Measurements from ENCODE around the gene BCL7C.
"Not testable (repeated sequence)": the region's sequence is repeated elsewhere in the genome, so short reads cannot be mapped to it uniquely, and the experiment has no call there.

BCL7C gene

DNA sequence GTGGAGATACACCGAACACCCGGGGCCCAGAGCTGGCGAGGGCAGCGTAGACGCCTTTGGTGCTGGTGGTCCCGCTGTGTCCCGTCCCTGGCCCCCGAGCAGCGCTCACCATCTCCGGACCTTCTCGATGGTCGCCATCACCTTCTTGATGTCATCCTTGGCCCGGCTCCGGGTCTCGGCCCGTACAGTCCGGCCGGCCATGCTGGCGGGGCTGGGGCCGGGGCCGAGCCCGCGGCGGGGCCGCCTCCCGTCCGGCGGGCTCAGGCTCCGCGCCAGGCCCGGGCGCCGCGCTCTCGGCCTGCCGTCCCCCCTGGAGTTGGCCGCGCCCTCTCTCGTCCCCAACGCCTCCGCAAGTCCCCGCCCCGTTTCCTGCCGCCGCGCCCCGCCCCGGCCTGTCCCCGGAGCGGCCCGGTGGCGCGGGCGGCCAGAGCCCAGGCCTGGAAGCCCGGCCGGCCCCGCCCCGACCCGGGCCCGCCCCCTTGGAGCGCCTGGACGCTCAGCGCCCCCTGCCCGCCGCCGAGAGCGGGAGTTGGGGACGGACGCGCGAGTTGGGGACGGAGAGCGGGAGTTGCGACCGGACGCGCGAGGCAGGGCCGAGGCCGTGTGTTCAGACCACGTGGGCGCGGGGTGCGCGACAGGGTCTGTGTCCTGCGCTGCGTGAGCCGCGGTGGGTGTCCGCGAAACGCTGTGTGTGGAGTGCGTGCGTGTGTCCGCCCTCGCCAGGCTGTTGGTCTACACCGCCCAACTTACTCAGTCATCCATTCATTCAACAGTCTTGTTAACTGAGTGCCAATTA, at the start of gene BCL7C:
Gene BCL7C, minus strand, starts transcription at position 334 of the 796 bp plus-strand sequence. Its CDS starts 133 bp downstream, at position 201.
- peak; percentile 56 to 89 for DNase-seq (ENCODE audit: low read depth in 2 of 2)

DNA sequence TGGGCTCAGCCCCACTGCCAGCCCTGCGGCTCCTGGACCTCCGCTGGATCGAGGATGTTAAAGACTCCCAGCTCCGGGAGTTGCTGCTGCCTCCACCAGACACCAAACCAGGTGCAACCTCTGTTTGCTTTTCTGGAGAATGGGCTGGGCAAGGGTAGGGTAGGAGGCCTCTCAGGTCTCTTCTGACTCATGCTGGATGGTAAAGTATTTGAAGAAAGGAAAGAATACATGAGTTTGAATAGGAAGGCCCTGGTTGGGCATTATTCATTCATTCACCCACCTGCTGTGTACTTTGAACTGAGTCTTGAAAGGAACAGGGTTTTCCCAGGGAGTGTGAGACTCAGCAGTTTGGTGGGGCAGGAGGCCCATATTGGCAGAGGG, 48.5 kb upstream of the BCL7C start:
- DNase-seq (ENCODE audit: low read depth in 2 of 2) = no peak

DNA sequence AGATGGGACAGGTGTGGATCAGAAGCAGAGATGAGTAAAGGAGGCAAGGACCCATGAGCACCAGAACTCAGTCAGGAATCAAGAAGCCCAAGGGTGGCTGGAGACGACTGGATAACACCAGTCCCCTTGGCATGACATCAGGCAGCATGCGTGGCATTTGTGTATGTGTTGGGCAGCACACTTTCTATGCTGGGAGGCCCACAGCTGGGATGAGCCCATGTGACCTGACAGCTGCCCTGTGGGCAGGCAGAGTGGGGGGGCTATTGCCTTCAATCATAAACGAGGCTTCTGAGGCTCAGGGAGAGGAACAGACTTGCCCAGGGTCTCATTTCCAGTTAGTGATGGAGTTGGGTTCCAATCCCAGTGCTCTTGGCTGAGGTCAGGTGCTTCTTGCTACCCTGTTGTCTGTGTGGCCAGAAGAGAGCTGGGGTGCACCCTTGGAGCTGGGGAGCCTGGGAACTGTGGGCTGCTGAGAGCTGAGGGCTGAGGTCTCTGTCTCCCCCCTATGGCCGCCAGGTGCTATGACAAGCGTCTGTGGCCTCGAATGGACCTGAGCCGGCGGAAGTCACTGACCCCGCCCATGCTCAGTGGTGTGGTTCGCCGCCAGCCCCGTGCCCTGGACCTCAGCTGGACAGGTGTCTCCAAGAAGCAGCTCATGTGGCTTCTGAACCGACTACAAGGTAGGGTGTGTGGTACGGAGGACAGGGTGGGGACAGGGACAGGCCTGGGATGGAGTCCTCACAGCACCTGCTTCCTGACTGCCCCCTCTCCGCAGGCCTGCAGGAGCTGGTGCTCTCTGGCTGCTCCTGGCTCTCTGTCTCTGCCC, 47.9 kb upstream of the BCL7C start:
- peak; percentile 37 to 60 for DNase-seq (ENCODE audit: low read depth in 2 of 2)

DNA sequence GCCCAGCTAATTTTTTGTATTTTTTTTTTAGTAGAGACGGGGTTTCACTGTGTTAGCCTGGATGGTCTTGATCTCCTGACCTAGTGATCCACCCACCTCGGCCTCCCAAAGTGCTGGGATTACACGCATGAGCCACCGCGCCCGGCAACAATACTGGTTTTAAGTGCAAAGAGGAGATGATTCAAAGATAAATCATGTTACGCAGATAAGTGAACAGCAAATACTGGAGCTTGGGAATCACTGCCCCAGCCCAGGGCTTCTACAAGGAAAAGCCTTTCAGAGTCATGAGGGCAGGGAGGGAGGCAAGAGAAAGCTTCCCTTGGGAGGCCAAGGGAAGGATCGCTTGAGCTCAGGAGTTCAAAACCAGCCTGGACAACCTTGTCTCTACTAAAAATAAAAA, 45.7 kb upstream of the BCL7C start:
- DNase-seq (ENCODE audit: low read depth in 2 of 2) = not testable (repeated sequence)

DNA sequence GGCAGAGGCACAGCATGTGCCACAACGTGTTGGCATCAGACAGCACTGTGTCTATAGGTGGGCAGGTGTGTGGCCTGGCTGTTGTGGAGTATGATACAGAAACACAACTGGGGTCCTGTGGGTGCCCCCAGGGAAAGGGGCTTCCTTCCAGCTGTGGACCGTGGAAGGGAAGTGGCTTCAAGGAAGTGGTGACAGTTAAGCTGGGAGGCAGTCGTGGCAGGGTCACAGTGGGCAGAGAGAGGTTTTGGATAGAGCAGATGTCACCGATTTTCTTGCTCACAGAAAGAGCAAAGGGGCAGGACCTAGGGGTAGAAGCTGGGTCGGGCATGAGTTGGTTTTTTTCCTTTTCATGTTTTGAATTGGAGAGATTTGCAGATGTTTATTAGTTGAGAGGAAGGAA, 43.8 kb upstream of the BCL7C start:
- DNase-seq (ENCODE audit: low read depth in 2 of 2) = no peak

DNA sequence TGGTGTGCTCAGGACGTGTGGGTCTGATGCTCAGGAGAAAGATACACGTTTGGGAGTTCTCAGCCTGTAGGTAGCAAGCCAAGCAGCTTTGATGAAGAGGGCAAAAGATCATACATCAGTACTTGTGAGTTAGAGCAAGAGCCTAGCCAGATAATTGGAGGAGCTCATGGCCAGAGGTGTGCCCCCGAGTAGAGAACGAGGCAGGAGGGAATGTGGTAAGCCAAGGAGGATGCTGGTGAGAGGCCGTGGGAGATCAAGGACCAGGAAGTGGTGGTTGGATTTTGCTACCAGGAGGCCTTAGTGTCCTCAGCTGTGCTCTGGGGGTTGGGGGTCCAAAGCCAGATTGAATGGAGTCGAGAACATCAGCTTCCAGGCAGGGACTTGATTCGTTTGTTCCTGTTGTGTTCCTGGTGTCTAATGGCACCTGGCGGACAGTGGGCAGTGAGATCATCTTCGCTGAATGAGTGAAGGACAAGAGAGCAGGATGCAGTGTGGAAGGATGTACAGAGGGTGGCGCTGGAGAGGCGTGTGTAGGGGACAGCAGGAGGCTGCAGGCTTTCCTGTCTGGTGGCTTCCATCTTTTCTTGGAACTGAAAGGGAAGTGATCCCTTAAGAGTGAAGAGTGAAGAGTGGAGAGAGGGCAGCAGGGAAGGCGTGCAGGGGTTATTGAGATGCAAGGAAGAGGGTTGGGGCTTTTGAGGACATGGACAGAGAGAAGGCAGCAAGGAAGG, 41.1 kb upstream of the BCL7C start:
- DNase-seq (ENCODE audit: low read depth in 2 of 2) = no peak

DNA sequence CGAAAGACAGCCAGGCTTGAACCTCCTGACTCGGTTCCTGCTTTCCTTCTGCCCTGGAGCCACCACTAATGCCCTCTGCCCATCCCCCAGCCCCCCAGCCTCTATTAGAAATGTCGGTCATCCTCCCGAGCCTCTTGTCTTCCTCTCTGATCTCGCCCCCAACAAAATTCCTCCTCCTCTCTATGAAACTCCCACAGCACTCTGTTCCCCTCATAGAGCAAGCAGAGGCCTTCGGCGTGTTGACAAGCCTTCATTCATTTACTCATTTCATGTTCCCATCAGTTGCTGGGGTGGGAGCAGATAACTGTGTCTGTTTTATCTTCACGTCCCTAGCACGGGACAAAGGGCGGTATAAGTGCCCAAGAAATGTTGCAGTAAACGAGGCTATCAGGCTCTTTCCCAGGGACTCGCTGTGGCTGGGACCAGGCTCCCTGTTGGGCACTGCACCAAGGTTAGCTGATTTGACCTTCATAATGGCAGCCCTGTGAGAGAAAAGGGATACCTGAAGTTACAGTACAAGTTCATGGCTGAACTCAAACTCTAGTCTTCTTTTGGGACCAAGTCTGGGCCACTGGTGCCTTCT, 37.3 kb upstream of the BCL7C start:
- DNase-seq (ENCODE audit: low read depth in 2 of 2) = no peak

DNA sequence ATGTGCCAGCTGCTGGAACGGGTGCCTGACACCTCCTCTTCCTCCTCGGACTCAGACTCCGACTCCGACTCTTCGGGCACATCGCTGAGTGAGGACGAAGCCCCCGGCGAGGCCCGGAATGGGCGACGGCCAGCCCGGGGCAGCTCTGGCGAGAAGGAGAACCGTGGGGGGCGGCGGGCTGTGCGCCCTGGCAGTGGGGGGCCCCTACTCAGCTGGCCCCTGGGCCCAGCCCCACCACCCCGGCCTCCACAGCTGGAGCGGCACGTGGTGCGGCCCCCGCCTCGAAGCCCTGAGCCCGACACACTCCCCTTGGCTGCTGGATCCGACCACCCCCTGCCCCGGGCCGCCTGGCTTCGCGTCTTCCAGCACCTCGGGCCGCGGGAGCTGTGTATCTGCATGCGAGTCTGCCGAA, 36.3 kb upstream of the BCL7C start:
- no peak for DNase-seq (ENCODE audit: low read depth in 2 of 2)

DNA sequence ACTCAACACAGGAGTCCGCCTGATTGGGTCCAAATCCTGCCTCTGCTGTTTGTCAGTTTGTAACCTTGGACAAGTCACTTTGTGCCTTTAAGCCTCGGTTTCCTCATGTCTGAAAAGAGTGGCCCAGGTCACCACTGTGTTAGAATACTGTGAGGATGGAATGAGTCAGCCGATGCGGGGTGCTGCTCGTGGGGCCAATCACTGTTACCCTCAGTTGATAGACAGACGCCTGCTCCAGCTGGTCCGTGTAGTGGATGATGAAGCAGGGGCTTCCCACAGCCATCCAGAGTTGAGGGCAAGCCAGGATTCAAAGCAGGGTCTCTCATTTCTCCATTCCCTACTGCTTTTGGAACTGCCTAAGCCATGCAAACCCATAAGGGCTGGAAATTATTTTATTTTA, 35.3 kb upstream of the BCL7C start:
- no peak for DNase-seq (ENCODE audit: low read depth in 2 of 2)

DNA sequence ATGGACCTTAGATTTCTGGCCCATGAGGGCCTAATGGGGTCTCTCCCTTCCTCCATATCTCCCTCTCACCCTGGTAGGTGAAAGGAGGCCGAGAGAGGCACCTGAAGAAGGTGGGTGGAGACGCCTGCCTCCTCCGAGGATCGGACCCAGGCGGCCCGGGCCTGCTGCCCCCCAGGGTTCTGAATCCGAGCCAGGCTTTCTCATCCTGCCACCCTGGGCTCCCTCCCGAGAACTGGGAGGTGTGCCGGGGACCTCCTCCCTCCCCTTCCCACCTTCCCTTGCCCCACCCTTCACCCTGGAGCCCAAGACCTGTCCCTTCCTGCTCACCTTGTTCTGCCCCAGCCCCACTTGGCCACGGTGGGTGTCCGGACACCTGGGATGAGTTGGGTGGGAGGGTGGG, 34.5 kb upstream of the BCL7C start:
- no peak for DNase-seq (ENCODE audit: low read depth in 2 of 2)

DNA sequence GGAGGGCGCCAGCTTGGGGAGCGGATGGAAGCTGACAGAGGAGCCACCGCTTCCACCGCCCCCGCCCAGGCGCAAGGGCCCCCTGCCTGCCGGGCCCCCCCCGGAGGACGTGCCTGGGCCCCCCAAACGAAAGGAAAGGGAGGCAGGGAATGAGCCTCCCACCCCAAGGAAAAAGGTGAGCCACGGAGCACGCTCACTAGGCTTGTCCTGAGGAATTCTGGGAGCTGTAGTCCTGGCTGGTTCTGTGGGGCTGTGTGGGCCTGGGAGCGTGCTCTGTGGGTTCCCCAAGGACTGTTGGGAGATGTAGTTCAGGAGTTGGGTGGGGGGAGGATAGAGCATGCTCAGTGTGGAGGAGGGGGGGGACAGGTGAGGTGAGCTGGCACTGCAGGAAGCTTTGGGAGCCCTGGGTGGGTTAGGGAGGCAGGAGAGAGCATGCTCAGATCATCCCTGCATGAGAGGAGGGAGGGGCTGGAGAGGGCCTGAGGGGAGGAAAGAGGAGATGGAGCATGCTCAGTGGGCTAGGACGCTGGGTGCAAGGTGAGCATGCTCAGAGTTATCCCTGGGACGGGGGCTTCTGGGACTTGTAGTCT, 34.0 kb upstream of the BCL7C start:
- DNase-seq (ENCODE audit: low read depth in 2 of 2) = peak in 1 of 2 experiments; percentile 24

DNA sequence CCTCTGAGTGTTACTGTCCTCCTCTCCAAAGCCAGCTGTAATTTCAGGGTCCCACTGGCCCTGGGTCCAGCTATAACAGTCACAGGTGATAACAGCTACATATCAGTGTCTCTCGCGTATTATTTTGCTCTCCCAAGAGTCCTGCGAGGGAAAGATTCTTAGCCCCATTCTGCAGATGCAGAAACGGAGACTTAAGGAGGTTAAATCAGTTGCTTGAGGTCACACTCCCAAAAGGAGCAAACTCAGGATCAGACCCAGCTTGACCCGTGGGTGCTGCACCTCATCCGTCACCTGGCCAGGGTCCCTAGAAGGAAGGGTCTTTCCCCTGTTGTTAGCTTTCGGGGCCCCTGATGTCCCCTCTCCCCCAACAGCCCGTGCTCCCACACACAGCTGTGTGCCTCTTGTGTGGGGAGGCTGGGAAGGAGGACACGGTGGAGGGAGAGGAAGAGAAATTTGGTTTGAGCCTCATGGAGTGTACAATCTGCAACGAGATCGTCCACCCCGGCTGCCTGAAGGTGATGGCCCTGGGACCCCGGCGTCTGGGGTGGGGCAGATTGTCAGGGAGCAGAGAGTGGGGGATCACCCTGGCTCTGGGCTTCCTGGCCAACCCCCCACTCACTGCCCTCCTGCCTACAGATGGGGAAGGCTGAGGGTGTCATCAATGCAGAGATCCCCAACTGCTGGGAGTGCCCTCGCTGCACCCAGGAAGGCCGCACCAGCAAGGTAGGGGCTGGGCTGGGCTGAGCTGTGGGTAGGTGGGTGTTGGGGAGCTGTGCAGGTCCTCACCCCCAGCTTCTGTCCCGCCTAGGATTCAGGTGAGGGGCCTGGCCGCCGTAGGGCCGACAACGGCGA, 33.3 kb upstream of the BCL7C start:
- no peak for DNase-seq (ENCODE audit: low read depth in 2 of 2)

DNA sequence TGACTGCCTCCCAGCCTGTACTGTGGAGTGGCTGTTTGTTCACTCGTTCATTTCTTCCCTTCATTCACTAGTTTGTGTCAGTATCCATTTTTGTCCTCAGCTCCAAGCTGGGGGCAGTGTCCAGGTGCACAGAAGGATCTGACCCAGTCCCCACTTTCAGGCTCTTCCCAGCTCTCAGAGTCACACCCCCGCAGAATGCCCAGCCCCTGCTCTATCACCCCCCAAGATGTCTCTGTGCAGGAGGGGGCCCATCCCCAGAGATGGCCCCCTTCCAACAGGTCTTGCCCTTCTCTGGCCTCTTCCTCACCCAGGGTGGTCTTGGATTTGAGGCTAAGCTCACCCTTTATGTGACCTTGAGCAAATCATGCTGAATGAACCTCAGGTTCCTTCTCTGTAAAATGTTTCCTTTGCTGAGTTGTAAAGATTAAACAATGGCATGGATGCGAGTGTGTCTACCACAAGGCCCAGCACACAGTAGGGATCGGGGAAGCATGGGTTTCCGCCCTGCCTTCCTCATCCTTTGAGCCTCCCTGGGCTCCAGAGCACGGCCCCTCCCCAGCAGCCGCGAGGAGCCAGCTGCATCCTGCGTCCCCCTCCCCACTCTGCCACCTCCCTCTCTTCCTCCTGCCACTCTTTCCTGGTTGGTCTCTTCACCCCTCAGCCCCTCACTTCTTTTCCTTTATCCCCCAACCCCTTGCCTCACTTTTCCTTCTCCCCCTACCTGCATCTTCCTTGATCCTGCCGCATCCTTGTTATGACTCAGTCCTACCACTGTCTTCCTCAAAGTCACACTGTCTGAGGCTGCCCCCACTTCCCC, 32.3 kb upstream of the BCL7C start:
- no peak for DNase-seq (ENCODE audit: low read depth in 2 of 2)

DNA sequence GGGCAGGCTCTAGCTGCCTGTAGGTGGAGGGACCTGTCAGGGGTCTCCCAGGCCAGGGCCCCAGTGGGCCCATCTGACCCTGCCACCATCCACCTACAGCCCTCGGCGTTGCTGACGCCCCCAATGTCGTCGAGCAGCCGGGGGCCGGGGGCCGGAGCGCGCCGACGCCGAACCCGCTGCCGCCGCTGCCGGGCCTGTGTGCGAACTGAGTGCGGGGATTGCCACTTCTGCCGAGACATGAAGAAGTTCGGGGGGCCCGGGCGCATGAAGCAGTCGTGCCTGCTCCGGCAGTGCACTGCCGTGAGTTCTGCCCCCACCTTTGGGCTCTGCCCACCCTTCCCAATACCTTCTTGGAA, 31.7 kb upstream of the BCL7C start:
- no peak for DNase-seq (ENCODE audit: low read depth in 2 of 2)

DNA sequence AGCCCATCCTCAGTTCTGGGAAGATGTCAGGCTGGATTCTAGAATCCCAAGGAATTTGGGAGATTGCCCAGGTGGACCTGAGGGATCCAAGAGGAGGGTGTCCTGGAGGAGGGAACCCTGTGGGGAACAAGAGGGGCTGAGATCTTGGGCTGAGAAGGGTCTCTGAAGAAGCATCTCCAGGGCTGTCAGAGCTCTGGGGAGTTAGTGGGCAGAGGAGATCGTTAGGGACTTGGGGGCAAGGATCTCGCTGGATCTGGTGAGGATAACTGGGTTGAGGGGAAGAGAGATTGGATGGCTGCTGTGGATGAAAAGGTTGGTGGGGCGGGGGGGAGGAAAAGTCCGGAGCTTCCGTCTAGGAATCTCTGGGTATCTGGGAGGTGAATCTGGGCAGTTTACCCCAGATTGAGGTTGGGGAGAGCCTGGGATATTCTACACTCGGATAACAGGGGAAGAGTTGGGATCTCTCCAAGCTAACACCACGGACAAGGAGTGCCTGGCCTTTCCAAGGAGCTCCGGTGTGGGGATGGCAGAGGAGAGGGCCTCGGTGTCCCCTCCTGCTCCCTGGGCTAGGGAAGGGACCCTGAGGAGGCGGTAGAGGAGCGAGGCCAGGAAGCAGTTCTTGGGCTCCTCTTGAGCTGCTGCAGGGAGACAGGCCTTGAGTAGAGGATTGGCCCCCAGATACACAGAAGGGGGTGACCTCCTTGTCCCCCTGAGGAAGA, 31.2 kb upstream of the BCL7C start:
- no peak for DNase-seq (ENCODE audit: low read depth in 2 of 2)

DNA sequence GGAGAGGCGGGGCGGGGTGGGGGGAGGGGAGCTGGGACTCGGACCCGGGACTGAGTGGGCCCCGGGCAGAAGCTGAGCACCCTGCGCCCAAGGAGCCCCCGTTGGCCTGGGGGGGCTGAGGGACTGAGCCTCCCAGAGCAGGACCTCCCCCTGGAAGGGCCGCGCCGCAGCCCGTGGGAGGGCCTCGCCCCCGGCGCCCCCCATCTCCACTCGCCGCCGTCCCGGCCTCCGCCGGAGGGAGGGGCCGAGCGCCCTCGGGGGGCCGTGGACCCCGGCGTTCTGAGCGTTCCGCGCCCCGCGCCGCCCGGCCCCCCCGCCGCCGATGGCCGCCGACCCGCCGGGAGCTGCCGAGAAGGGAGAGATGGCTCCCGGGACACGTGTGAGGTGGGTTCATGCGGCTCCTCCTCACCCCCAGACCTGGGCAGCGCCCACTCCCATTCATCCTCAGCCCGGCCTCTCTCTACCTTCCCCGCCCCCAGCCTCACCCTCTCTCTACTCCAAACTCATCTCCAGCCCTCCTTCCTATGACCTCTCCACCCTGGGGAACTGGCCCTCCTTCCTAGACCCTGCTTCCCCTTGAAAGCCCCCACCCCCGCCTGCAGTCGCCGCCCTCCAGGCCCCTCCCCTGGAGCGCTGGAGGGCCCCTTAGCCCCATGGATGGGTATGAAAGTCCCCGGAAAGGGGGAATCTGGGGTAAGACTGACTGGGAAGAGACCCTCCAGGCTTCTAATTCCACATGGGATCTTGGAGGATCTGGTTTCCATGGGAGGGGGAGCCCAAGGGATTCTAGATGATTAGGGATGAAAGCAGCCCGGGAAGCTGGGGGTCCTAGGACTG, 30.4 kb upstream of the BCL7C start:
- DNase-seq (ENCODE audit: low read depth in 2 of 2) = no peak

DNA sequence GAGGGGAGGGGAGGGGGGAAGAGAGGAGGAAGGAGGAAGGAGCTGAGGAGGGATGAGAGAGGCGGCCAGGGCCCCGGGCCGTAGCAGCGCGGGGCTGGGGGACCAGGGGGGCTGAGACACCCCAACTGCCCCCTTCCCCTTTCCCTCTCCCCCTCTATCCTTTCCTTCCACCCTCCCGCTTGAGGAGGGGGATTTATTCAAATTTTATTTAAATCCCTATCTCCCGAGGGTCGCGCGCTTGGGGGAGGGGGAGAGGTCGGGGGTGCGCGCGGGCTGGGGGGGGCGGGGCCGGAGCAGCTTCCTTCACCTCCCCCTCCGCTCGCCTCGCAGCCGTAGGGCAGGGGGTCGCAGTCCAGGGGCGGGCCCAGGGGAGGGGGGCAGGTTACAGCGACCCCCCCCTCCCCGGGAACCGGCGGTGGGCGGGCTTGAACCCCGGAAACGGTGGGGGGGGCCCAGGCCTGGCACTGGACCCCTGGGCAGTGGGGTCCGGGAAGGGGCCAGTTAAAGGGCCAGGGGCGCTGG, 29.7 kb upstream of the BCL7C start, which contains the start of gene FBXL19:
Gene FBXL19, plus strand, starts transcription at position 19 of the 522 bp plus-strand sequence. CDS start 2,183 bp downstream, outside the sequence.
- no peak for DNase-seq (ENCODE audit: low read depth in 2 of 2)
